MV-4-11 (cell line): ENCODE data around the gene TET3.
A peak's percentile ranks its signal among the peaks of the same experiment; 100 is the strongest.

ENCODE experiments used
- DNase-seq: peaks from one replicate; lab custom pipeline; 2025; lab: John Stamatoyannopoulos, UW

The TET3 gene

GRCh38 chr2:74004212-74005182 lies 19.8 kb downstream of the TET3 start:
- no peak for DNase-seq

GRCh38 chr2:74005786-74006185 lies 21.1 kb downstream of the TET3 start:
- DNase-seq: no peak

DNA sequence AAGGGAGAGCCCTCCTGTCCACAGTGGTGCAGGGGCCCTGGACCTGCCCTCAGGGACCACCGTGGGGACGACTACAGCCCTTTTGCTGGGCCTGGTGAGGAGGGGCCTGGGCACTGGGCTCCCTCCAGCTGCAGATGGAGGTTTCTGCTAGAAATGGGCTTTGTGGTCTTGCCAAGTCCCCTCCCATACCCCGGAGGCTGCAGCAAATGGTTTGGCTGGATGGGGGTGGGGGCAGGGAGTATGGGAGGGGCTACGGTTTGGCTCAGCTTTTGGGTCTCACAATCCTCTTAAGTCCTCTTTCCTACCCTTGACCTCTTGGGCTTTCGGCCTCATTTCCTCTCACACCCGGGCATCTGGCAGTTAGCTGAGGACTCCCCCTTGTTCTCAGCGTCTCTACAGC lies 21.7 kb downstream of the TET3 start:
- no peak for DNase-seq

- DNase-seq: no peak
These were observed 22.4 kb downstream of the TET3 start for GRCh38 chr2:74007121-74007520.

DNA sequence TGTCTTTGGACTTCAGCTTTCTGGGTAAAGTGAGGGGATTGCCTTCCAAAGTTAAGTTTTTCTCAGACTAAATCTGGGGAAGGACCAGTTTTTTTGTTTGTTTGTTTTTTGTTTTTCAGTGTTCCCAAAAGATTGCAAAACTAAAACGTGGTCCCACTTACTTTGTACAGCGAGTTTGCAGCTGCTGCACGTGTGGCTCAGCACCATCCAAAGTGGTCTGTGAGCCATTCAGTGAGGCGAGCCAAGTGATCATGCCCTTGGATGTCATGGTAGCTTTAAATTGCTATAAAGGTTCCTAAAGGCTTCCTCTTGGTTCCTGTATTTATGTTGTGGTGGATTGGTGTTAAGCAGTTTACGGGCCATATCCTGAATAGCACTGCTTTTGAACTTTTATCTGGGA lies 23.0 kb downstream of the TET3 start:
- DNase-seq: peak; percentile 54

- DNase-seq: no peak
These were observed 24.2 kb downstream of the TET3 start for GRCh38 chr2:74008761-74009395.

GRCh38 chr2:74009577-74009976 lies 24.9 kb downstream of the TET3 start:
- no peak for DNase-seq

- DNase-seq: no peak
These were observed 25.4 kb downstream of the TET3 start for GRCh38 chr2:74010087-74010541.

GRCh38 chr2:74011246-74011645 lies 26.5 kb downstream of the TET3 start:
- no peak for DNase-seq

- DNase-seq: no peak
These were observed 30.1 kb downstream of the TET3 start for GRCh38 chr2:74014813-74015212.

- DNase-seq: no peak
These were observed 32.5 kb downstream of the TET3 start for GRCh38 chr2:74017223-74017622.

DNA sequence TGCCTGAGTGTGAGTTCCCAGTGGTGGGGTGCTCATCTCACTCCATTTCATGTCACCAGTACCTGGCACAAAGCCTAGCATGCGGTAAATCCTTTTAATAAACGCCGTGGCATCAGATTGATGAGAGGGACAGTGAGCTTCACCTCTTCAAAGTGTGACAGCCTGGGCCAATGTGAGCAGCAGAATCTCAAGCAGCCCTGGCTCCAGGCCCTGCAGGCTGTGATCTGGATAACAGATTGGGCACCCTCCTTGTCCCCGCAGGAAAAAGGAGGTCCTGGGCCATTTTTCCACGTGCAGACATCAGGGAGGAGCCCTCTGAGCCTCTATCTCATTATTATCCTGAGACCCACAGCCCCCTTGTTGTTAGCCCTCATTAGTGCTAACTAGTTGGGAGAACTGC lies 34.8 kb downstream of the TET3 start:
- DNase-seq: no peak

DNA sequence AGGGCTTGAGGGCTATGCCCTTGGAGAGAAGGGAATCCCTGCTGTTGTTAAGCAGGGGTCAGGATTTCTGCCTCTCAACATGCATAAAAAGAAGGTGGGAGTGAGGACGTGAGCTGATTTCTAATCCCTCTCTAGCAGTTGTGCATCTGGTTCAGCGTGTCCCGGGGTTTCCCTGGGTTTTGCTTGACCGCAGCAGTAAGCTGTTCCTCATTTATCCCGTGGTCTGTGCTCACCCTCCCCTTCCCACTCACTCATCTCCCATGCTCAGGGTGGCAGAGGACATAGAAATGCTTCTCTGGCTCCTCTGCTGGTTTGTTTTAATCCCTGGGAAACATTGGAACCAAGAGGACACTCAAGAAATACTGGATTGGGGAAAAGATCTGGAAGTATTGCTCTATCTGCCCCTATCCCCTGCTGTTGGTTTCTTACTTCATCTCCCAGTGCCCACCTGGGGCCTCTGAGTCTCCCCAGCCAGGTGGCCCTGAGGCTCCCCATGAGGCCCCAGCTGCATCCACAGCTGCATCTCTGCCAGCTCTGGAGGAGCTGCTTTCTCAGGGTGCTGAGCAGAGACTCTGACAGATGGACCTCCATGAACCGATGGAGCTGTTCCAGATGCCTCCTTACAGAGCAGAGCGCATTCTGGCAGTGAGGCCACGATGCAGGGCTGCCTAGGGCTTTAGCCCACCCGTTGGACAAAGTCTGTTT lies 36.1 kb downstream of the TET3 start:
- peak; percentile 88 for DNase-seq

DNA sequence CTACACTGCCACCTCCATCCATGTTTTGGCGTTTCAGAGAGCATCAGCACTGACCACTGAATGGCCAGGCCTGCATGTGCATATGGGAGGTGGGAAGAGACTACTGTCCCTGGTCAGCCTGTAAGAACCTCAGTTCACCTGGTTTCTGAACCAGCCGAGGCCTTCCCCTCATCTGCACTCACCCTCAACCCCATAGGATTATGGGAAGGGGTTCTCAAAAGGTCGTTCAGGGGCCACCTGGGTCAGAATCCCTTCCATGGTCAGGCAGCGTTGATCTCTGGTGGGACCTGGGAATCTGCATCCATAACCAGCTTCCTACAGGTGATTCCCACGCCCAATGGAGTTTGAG lies 36.7 kb downstream of the TET3 start:
- no peak for DNase-seq

DNA sequence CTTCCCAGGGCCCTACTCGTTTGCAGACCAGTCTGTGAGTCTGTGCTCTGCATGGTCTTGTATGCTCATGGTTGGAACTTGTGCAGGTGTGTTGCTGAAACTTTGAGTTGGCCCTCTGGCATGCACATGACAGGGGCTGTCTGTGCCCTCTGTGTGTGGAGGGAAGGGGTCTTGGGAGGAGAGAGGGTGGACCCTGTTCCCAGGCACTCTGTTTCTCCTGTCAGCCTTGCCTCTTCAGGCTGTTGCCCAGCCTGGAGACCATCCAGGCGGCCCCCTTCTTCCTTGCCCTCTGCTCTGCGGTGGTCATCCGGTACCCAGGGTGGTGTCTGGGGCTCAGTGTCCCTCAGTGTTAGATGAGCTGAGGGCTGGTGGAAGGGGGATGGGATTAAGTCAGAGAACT lies 39.5 kb downstream of the TET3 start:
- DNase-seq: no peak

DNA sequence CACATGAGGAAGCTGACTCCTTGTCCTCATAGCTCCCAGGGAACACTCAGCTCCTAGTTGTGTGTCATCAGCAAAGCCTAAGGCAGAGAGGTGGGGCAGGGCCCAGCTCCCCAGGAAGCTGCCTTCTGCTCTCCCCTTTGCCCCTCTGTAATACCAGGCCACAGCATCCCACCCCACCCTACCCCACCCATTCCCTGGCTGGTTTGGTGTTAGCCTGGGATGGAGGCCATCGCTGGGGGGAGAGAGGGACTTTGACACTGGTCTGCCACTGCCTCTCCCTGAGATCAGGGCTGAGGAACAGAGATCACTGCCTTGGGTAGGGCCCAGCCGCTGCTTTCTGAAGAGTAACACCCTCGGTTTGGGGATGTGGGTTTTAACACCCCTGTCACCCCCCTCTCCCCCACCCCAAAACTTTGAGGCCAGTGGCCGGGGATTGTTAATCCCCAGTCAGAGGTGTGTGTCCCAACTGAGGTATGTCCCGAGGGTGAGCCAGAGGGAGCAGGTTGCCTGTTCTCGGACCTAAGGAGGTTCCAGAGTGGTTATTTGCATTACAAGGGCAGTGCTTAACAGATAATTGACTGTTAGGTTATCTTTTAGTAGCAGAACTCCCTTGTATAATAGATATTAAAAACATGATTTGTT lies 41.4 kb downstream of the TET3 start:
- DNase-seq: peak; percentile 22

- DNase-seq: peak; percentile 72
These were observed 42.1 kb downstream of the TET3 start for GRCh38 chr2:74026687-74027241.

- no peak for DNase-seq
These were observed 42.8 kb downstream of the TET3 start for GRCh38 chr2:74027496-74027895.

GRCh38 chr2:74028290-74028689 lies 43.6 kb downstream of the TET3 start:
- DNase-seq: no peak

DNA sequence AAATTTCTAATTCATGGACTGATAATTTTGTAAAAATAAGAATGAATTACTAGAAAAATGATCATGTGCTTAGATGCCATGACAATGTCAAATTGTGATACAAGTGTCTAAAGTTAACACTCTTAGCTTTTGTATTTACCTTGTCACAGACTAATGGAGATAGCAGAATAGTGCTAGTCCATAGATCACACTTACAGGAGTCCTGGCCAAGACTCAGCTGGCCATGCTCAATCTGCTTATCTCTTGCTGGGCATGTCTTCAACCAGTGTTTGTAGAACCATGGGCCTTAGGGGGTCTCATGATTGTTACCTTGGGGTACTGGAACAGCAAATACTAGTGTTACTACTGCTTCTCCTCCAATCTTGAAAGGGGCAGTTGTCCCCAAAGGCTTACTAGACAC lies 44.0 kb downstream of the TET3 start:
- no peak for DNase-seq

GRCh38 chr2:74029714-74030397 lies 45.1 kb downstream of the TET3 start:
- DNase-seq: peak; percentile 62
